IPS-15b (cell line): Measurements from ENCODE around the gene HSPA1A.

Experiments used
- H3K27me3 ChIP-seq: one replicate; pipeline ENCODE4 v1.6.1; 2013; ENCODE audit warnings: low read length; ENCODE audit not compliant: control insufficient read depth, insufficient read depth
- H3K36me3 ChIP-seq: one replicate; pipeline ENCODE4 v1.6.1; 2013; ENCODE audit warnings: low read length; ENCODE audit not compliant: control insufficient read depth, insufficient read depth
- H3K4me1 ChIP-seq: one replicate; pipeline ENCODE4 v1.6.1; 2013; ENCODE audit warnings: mild to moderate bottlenecking, low read length; ENCODE audit not compliant: control insufficient read depth, insufficient read depth
- H3K4me3 ChIP-seq: one replicate; pipeline ENCODE4 v1.5.1; 2013; ENCODE audit warnings: low read depth, low read length
- H3K9ac ChIP-seq: one replicate; pipeline ENCODE4 v1.6.1; 2013; ENCODE audit warnings: low read depth, mild to moderate bottlenecking, low read length
- H3K9me3 ChIP-seq: one replicate; pipeline ENCODE4 v1.6.1; 2013; ENCODE audit warnings: mild to moderate bottlenecking, low read length; ENCODE audit not compliant: control insufficient read depth, insufficient read depth

Gene HSPA1A

GRCh38 chr6:31776485-31776988 lies 38.8 kb upstream of the HSPA1A start:
- no peaks in the 10 kb centered on the region for H3K4me1 ChIP-seq
- H3K27me3 ChIP-seq = no peaks in the 10 kb centered on the region
- H3K4me3 ChIP-seq = no peak overlapping the region
- H3K9me3 ChIP-seq = no peaks in the 10 kb centered on the region
- no peak overlapping the region for H3K9ac ChIP-seq
- peaks cover 33% of the 10 kb centered on the region for H3K36me3 ChIP-seq

GRCh38 chr6:31776989-31777666 lies 38.2 kb upstream of the HSPA1A start, which contains the start of gene VWA7:
Gene VWA7, minus strand, starts transcription at chr6:31777328. Its CDS starts 549 bp downstream, at chr6:31776779.
- Histone ChIP-seq H3K4me1 (no peaks in the 10 kb centered on the region), H3K9ac (no peak within 1 kb of the TSS), H3K4me3 (no peak within 1 kb of the TSS)

GRCh38 chr6:31777667-31778050 lies 37.7 kb upstream of the HSPA1A start:
- Histone ChIP-seq H3K9ac (no peak overlapping the region), H3K36me3 (peaks cover 43% of the 10 kb centered on the region)

More at GRCh38 chr6:31776989-31777666, 38.2 kb upstream of the HSPA1A start, which contains the start of gene VWA7:
- Histone ChIP-seq H3K36me3 (peaks cover 38% of the 10 kb centered on the region), H3K27me3 (no peaks in the 10 kb centered on the region), H3K9me3 (no peaks in the 10 kb centered on the region)

GRCh38 chr6:31778193-31778592 lies 37.1 kb upstream of the HSPA1A start:
- Histone ChIP-seq H3K36me3 (peaks cover 48% of the 10 kb centered on the region), H3K9ac (no peak overlapping the region), H3K4me1 (no peaks in the 10 kb centered on the region), H3K9me3 (no peaks in the 10 kb centered on the region), H3K27me3 (no peaks in the 10 kb centered on the region), H3K4me3 (no peak overlapping the region)

More at GRCh38 chr6:31777667-31778050, 37.7 kb upstream of the HSPA1A start:
- no peaks in the 10 kb centered on the region for H3K27me3 ChIP-seq
- H3K4me3 ChIP-seq = no peak overlapping the region
- no peaks in the 10 kb centered on the region for H3K4me1 ChIP-seq
- H3K9me3 ChIP-seq = no peaks in the 10 kb centered on the region

- Histone ChIP-seq H3K9me3 (no peaks in the 10 kb centered on the region), H3K4me1 (no peaks in the 10 kb centered on the region), H3K27me3 (no peaks in the 10 kb centered on the region), H3K36me3 (peaks cover 51% of the 10 kb centered on the region), H3K9ac (no peak overlapping the region), H3K4me3 (no peak overlapping the region)
Observed at GRCh38 chr6:31778999-31779885, 36.1 kb upstream of the HSPA1A start.

GRCh38 chr6:31779908-31780307 lies 35.4 kb upstream of the HSPA1A start:
- Histone ChIP-seq H3K27me3 (no peaks in the 10 kb centered on the region), H3K9me3 (no peaks in the 10 kb centered on the region), H3K4me3 (no peak overlapping the region), H3K36me3 (peaks cover 58% of the 10 kb centered on the region), H3K9ac (no peak overlapping the region), H3K4me1 (no peaks in the 10 kb centered on the region)

- H3K9me3 ChIP-seq = no peaks in the 10 kb centered on the region
- peaks cover 65% of the 10 kb centered on the region for H3K36me3 ChIP-seq
- no peaks in the 10 kb centered on the region for H3K27me3 ChIP-seq
- H3K4me1 ChIP-seq = no peaks in the 10 kb centered on the region
- no peak overlapping the region for H3K9ac ChIP-seq
- no peak overlapping the region for H3K4me3 ChIP-seq
Observed at GRCh38 chr6:31780507-31781243, 34.7 kb upstream of the HSPA1A start.

GRCh38 chr6:31781244-31782125 lies 33.9 kb upstream of the HSPA1A start:
- H3K4me3 ChIP-seq = no peak overlapping the region
- H3K9me3 ChIP-seq = no peaks in the 10 kb centered on the region
- H3K4me1 ChIP-seq = no peaks in the 10 kb centered on the region
- no peaks in the 10 kb centered on the region for H3K27me3 ChIP-seq
- no peak overlapping the region for H3K9ac ChIP-seq
- H3K36me3 ChIP-seq = peaks cover 65% of the 10 kb centered on the region

- H3K9me3 ChIP-seq = no peaks in the 10 kb centered on the region
- H3K36me3 ChIP-seq = peaks cover 65% of the 10 kb centered on the region
- H3K9ac ChIP-seq = no peak overlapping the region
- H3K4me1 ChIP-seq = no peaks in the 10 kb centered on the region
- no peak overlapping the region for H3K4me3 ChIP-seq
- no peaks in the 10 kb centered on the region for H3K27me3 ChIP-seq
Observed at GRCh38 chr6:31782126-31782855, 33.1 kb upstream of the HSPA1A start.

- Histone ChIP-seq H3K27me3 (no peaks in the 10 kb centered on the region), H3K36me3 (peaks cover 53% of the 10 kb centered on the region), H3K4me1 (no peaks in the 10 kb centered on the region)
Observed at GRCh38 chr6:31784098-31784925, 31.0 kb upstream of the HSPA1A start.

More at GRCh38 chr6:31784098-31784925, 31.0 kb upstream of the HSPA1A start:
- no peak overlapping the region for H3K4me3 ChIP-seq
- H3K9ac ChIP-seq = no peak overlapping the region
- H3K9me3 ChIP-seq = no peaks in the 10 kb centered on the region
